Esophagus (tissue), 2 donors: ENCODE data around the gene LRRIQ4. TPM values are rescaled to one million over a fixed set of nuclear protein-coding genes. Genes with fewer than 3 reads are reported as not detected.
A peak's percentile ranks its signal among the peaks of the same experiment; 100 is the strongest.

Experiments used
- H3K27ac ChIP-seq, 2 donors: one replicate each; pipeline ENCODE4 v1.5.1; 2013; ENCODE audit warnings: low read depth in 2 of 2, mild to moderate bottlenecking in 2 of 2, inconsistent platforms in 1 of 2, low read length in 1 of 2, moderate library complexity in 1 of 2
- H3K27me3 ChIP-seq, 2 donors: one replicate each; pipeline ENCODE4 v1.6.1; 2013; ENCODE audit warnings: low read length in 2 of 2, control low read depth in 1 of 2, mild to moderate bottlenecking in 1 of 2; ENCODE audit not compliant: insufficient read depth in 2 of 2, control insufficient read depth in 1 of 2
- H3K36me3 ChIP-seq, 2 donors: one replicate each; pipeline ENCODE4 v1.6.1; 2013; ENCODE audit warnings: low read length in 1 of 2; ENCODE audit not compliant: control insufficient read depth in 2 of 2, insufficient read depth in 2 of 2
- H3K4me1 ChIP-seq, 2 donors: one replicate each; pipeline ENCODE4 v1.6.1; 2013; ENCODE audit warnings: low read length in 1 of 2; ENCODE audit not compliant: control insufficient read depth in 2 of 2, insufficient read depth in 2 of 2
- H3K4me3 ChIP-seq, 2 donors: one replicate each; pipeline ENCODE4 v1.5.1; 2013; ENCODE audit warnings: low read length in 2 of 2, mild to moderate bottlenecking in 2 of 2, low read depth in 1 of 2, moderate library complexity in 1 of 2
- H3K9me3 ChIP-seq, 2 donors: one replicate each; pipeline ENCODE4 v1.6.1; 2013; ENCODE audit warnings: mild to moderate bottlenecking in 2 of 2, low read depth in 1 of 2, low read length in 1 of 2, moderate library complexity in 1 of 2; ENCODE audit not compliant: control insufficient read depth in 2 of 2, insufficient read depth in 1 of 2
- WGBS, 2 donors: extraction: QIAGEN DNeasy Blood & Tissue Kit; methylation state at CpG; one replicate each; pipeline ENCODE4 v1.1.7; 2013; 5-methylcytosine and 5-hydroxymethylcytosine counted together
- polyA plus RNA-seq, 2 donors: library from polyadenylated mRNA; stranded (reverse); fragments of 200-250 nt; gene quantifications; one replicate each; pipeline ENCODE4 v1.2.3, GENCODE V29; 2013
- donor health status: healthy with polysubstance abuse.
- donor health status: Bipolar disorder and iron deficiency.

LRRIQ4 gene
- not detected for polyA plus RNA-seq

GRCh38 chr3:169812332-169813235 lies at the start of gene LRRIQ4, which contains the start of gene LRRC34:
LRRIQ4 (plus strand) TSS chr3:169812870; CDS start chr3:169821922, 9,052 bp downstream.
LRRC34 (minus strand) TSS chr3:169812904; CDS start chr3:169812548, 356 bp downstream.
- peaks cover 0 to 5% of the 10 kb centered on the region in 2 donors for H3K4me1 ChIP-seq
- WGBS, 2 donors: 5 to 8% methylated on average over 48 to 56 of the region's 56 CpGs
- H3K36me3 ChIP-seq: no peaks in the 10 kb centered on the region
- no peaks in the 10 kb centered on the region for H3K27me3 ChIP-seq
- peak within 1 kb of the TSS; percentile 22 to 42 for H3K27ac ChIP-seq
- no peaks in the 10 kb centered on the region for H3K9me3 ChIP-seq
- H3K4me3 ChIP-seq: peak within 1 kb of the TSS; percentile 51 to 58

- Histone ChIP-seq H3K4me1 (peaks cover 0 to 3% of the 10 kb centered on the region in 2 donors), H3K9me3 (no peaks in the 10 kb centered on the region), H3K27ac (peak overlapping the region; percentile 98 to 99), H3K36me3 (no peaks in the 10 kb centered on the region), H3K4me3 (peak overlapping the region; percentile 78 to 90), H3K27me3 (no peaks in the 10 kb centered on the region)
- 0 to 1% methylated on average over 46 of the region's 46 CpGs for WGBS, 2 donors
These were observed 48.3 kb upstream of the LRRIQ4 start for GRCh38 chr3:169764312-169764881.

GRCh38 chr3:169764882-169765612 lies 47.6 kb upstream of the LRRIQ4 start, which contains the start of gene TERC:
TERC (minus strand) TSS chr3:169765060.
- 6 to 7% methylated on average over 42 of the region's 42 CpGs for WGBS, 2 donors
- peak within 1 kb of the TSS; percentile 78 to 90 for H3K4me3 ChIP-seq
- H3K36me3 ChIP-seq: no peaks in the 10 kb centered on the region
- H3K4me1 ChIP-seq: peaks cover 0 to 3% of the 10 kb centered on the region in 2 donors
- H3K27me3 ChIP-seq: no peaks in the 10 kb centered on the region
- H3K9me3 ChIP-seq: no peaks in the 10 kb centered on the region
- peak within 1 kb of the TSS; percentile 98 to 99 for H3K27ac ChIP-seq

GRCh38 chr3:169769287-169770181 lies 43.1 kb upstream of the LRRIQ4 start, which contains the start of gene ACTRT3:
ACTRT3 (minus strand) TSS chr3:169769561; CDS start chr3:169769520, 41 bp downstream.
- no peaks in the 10 kb centered on the region for H3K4me1 ChIP-seq
- H3K27me3 ChIP-seq: no peaks in the 10 kb centered on the region
- no peaks in the 10 kb centered on the region for H3K36me3 ChIP-seq
- no peaks in the 10 kb centered on the region for H3K9me3 ChIP-seq
- 2 to 3% methylated on average over 50 to 51 of the region's 51 CpGs for WGBS, 2 donors
- peak within 1 kb of the TSS; percentile 69 to 71 for H3K4me3 ChIP-seq
- H3K27ac ChIP-seq: peak within 1 kb of the TSS; percentile 93 to 97

GRCh38 chr3:169771497-169772304 lies 41.0 kb upstream of the LRRIQ4 start:
- Histone ChIP-seq H3K4me3 (peak overlapping the region; percentile 46 to 63), H3K27ac (peak overlapping the region; percentile 95 to 99), H3K27me3 (no peaks in the 10 kb centered on the region), H3K36me3 (no peaks in the 10 kb centered on the region), H3K4me1 (no peaks in the 10 kb centered on the region), H3K9me3 (no peaks in the 10 kb centered on the region)
- 1% methylated on average over 27 of the region's 27 CpGs for WGBS, 2 donors

GRCh38 chr3:169772305-169772896 lies 40.3 kb upstream of the LRRIQ4 start:
- H3K27ac ChIP-seq: peak overlapping the region; percentile 99 to 100
- 0 to 1% methylated on average over 15 of the region's 15 CpGs for WGBS, 2 donors
- no peaks in the 10 kb centered on the region for H3K4me1 ChIP-seq
- H3K36me3 ChIP-seq: no peaks in the 10 kb centered on the region
- no peaks in the 10 kb centered on the region for H3K27me3 ChIP-seq
- H3K4me3 ChIP-seq: peak overlapping the region; percentile 63 to 90
- H3K9me3 ChIP-seq: no peaks in the 10 kb centered on the region

- peak within 1 kb of the TSS; percentile 63 to 90 for H3K4me3 ChIP-seq
- no peaks in the 10 kb centered on the region for H3K4me1 ChIP-seq
- WGBS, 2 donors: 0 to 1% methylated on average over 60 to 61 of the region's 61 CpGs
- H3K27ac ChIP-seq: peak within 1 kb of the TSS; percentile 99 to 100
- H3K27me3 ChIP-seq: no peaks in the 10 kb centered on the region
- H3K36me3 ChIP-seq: peaks cover 0 to 4% of the 10 kb centered on the region in 2 donors
- H3K9me3 ChIP-seq: no peaks in the 10 kb centered on the region
These were observed 39.5 kb upstream of the LRRIQ4 start, which contains the start of gene MYNN for GRCh38 chr3:169772897-169773816. MYNN (plus strand) TSS chr3:169773396; CDS start chr3:169774296, 900 bp downstream.
